ENCODE data around the gene NIPA2. TPM values are rescaled to one million over a fixed set of nuclear protein-coding genes. Genes with fewer than 3 reads are reported as not detected.
"Not testable (repeated sequence)": the region's sequence is repeated elsewhere in the genome, so short reads cannot be mapped to it uniquely, and the experiment has no call there.

NIPA2 gene
- 96.1 and 118 TPM in 2 replicates for total RNA-seq (2014; rRNA removed; shearing (Covaris generic))

DNA sequence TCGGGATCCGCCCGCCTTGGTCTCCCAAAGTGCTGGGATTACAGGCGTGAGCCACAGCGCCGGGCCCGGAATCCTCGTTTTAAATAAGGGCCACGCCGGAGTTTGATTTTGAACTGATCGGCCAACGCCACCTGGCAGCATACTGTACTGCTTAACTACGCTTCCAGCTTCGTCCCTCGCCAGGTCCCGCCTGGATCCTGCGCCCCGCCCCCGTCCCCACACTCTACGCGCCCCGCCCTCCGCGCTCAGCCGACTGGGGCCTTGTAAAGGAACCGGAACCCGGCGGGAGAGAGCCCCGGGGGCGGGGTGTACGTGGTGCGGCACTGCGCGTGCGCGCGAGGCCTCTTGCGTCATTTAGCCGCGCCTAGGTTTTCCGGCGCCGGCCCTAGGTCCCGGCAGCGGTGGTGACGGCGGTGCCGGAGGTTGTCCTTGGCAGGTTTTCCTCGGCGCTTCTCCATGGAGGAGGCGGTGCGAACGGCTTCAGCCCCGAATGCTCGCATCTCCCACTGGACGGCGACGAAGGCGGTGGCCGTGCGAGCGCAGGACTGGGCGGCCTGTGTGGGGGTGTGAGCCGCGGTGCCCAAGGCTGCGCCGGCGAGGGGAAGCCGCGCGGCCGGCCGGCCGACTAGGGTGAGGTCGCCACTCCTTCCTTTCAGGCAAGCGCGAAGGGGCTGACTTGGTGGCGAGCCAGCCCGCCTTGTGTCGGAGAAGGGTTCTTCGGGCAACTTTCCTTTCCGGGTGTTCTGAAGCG lies at the start of gene NIPA2:
TSS of gene NIPA2 (plus strand) at position 375 of the 751 bp plus-strand sequence. CDS start 13,066 bp downstream, outside the sequence.
- peak; percentile 95 for DNase-seq (ENCODE audit: low spot score)

DNA sequence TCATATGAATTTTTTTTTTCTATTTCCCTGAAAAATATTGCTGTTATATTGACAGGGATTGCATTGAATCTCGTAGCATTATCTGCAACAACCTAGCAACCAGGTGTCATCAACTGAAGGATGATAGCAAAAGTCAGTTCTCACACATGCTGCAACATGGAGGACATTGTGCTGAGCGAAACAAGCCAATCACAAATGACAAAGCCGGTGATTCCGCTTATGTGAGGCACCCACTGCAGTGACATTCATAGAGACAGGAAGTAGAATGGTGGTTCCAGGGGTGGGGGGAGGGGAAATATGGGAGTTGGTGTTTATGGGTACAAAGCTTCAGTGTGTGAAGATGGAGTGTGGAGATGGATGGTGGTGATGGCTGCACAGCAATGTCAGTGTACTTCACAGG lies 44.4 kb upstream of the NIPA2 start:
- no peak for DNase-seq (ENCODE audit: low spot score)

DNA sequence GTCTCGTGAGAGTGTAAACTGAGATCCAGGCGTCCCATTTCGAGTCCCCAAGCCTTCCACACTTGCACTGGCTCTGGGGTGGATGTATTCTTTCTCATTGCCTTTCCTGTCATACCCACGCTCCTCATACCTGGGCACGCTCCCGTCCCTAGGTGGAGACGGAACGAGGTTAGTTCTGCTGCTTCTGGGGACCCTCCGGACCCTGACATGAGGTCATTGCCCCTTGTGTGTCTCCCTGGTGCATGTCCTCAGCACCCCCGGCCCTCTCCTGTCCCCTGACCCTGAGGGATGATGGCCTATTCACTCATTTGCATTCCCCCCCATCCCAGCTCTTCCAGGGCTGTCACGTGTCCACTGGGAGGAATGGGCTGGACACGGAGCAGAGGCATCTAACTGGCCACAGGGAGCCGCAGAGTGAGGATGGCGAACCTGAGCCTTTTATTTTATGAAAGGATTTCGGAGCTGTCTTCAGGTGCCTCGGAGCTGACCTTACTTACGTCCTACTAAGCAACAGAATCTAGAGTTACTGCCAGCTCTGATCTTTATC lies 43.8 kb upstream of the NIPA2 start:
- DNase-seq (ENCODE audit: low spot score): no peak

DNA sequence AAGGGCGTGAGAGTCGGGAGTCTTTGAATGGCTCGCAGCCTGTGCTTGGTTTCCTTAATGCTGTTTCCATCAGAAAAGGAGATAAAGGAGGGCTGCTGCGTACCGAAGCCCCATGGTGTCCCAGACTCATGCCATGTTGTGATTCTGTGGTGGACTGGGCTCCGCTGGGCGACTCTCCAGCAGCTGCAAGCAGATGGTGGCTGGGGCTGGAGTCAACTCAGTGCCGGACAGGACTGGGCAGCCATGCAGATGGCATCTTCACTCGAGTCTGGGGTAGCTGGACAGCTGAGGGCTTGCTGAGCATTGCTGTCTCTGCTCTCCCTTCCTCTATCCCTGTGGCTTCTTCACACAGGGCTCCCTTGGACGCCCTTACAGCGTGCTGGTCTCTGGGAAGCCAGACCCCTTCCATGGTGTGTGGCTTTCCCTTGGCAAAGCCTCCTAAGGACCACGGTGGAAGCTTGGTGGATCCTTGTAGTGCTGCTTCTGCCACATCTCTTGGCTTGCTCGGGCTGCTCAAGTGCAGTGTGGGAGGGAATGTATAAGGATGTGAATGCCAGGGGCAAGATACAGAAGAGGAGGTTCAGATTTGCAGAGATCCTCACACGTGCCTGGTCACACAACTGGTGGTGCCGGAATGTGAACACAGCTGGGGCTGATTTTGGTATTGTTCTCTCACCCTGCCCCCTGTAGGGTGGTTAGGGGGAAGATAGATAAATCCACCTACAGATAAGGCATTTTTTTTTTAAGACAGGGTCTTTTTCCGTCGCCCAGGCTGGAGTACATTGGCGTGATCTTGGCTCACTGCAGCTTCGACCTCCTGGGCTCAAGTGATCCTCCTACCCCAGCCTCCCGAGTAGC lies 43.0 kb upstream of the NIPA2 start:
- no peak for DNase-seq (ENCODE audit: low spot score)

DNA sequence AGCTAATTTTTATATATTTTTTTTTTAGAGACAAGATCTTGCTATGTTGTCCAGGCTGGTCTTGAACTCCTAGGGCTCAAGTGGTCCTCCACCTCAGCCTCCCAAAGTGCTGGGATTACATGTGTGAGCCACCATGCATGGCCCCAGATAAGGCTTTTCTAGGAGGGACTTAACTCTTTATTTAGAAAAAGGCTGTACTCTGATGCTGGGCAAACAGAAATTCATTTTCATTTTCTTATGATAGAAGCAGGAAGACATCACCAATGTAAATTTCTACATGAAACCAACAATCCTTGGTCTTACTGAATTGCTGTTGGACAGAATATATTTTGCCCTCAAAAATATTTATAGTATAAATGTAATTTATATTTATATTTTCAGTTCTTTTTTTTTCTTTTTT lies 42.4 kb upstream of the NIPA2 start:
- no peak for DNase-seq (ENCODE audit: low spot score)

DNA sequence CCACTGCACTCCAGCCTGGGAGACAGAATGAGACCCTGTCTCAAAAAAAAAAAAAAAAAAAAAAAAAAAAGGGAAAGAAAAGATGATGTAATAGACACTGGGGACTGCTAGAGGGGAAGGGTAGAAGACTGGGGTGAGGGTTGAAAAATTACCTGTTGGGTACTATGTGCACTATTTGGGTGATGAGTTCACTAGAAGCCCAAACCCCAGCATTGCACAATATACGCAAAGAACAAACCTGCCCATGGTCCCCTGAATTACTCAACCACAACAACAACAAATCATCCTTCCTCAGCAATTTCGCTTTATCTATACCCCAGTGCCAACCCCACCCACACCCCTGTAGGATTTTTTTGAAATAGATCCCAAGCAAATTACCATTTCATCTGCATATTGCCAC lies 38.6 kb upstream of the NIPA2 start:
- DNase-seq (ENCODE audit: low spot score): no peak

DNA sequence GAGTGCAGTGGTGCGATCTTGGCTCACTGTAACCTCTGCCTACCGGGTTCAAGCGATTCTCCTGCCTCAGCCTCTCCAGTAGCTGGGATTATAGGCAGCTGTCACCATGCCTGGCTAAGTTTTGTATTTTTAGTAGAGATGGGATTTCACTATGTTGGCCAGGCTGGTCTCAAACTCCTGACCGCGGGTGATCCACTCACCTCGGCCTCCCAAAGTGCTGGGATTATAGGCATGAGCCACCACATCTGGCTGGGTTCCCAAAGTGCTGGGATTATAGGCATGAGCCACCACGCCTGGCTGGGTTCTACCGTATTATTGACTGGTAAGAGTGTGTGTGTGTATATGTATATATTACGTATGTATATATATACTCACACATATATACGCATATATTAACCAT lies 35.5 kb upstream of the NIPA2 start:
- not testable (repeated sequence) for DNase-seq (ENCODE audit: low spot score)

DNA sequence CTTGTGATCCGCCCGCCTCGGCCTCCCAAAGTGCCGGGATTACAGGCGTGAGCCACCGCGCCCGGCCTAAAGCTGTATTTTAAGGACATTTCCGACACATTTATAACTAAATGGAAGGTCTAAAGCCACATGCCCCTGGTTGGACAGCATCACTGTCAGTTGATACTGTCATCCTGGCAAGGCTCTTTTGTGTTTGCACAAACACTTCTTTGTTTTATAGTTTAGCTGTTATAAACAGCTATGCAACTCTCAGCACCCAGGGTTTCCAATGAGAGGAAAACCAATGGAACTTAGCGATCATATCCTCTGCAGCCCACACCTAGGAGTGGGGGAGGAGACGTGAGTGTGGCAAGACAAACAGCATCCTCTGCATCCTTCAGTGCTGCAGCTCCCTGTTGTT lies 32.3 kb upstream of the NIPA2 start:
- DNase-seq (ENCODE audit: low spot score): no peak

DNA sequence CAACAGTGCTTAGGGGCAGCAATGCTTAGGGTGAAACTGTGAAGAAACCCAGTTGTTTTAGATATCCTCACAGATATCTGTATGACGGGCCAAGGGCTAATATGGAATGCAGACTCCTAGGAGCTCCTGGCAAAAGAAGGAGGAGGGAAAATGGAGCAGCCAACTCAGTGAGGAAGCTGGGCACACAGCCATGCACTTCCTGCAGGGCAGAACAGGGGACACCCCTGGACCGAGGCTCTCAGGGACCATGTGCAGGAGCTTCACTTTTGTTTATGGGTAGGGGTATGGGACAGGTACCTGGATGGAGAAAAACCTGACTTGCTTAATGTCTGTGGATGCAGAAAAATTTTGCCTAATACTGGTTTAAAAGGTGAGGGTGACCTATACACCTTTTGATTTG lies 31.8 kb upstream of the NIPA2 start:
- DNase-seq (ENCODE audit: low spot score): no peak

DNA sequence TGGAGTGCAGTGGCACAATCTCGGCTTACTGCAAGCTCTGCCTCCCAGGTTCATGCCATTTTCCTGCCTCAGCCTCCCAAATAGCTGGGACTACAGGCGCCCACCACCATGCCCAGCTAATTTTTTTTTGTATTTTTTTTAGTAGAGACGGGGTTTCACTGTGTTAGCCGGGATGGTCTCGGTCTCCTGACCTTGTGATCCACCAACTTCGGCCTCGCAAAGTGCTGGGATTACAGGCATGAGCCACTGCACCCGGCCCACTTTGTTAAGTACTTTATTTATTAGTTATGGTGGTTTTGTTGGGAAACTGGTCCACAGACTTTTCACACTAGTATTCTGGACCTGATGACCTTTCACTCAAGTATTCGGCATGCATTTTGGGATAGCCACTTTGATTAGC lies 30.6 kb upstream of the NIPA2 start:
- DNase-seq (ENCODE audit: low spot score): not testable (repeated sequence)

DNA sequence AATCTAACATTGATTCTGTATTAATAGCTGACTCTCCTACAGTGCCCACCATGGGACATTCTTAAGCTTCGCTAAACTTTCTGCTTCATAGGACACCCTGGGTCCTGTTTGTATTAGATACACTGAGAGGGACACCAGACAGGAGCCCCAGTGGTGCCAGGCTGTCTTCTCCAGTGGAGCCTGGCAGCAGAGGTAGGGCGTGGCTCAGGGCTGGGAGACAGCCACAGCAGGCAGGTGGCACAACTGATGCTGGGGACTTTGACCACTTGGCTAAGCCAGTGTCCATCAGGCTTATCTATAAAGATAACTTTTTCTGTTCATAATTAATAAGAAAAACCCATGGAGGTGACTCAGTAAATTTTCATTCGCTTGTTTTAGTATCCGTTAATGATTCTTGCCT lies 30.2 kb upstream of the NIPA2 start:
- no peak for DNase-seq (ENCODE audit: low spot score)

DNA sequence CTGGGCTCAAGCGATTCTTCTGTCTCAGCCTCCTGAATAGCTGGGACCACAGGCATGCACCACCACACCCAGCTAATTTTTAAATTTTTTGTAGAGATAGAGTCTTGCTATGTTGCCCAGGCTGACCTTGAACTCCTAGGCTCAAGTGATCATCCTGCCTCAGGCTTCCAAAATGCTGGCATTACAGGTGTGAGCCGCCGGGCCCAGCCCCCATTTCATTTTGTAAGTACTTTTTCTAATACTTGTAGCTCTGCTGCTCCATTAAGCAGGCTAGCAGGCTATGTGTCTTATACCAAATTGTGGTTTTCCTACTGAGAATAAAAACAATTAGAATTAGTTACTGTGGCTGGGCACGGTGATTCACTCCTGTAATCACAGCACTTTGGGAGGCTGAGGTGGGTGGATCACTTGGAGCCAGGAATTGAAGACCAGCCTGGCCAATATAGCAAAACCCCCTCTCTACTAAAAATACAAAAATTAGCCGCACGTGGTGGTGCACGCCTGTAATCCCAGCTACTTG lies 29.6 kb upstream of the NIPA2 start:
- no peak for DNase-seq (ENCODE audit: low spot score)

DNA sequence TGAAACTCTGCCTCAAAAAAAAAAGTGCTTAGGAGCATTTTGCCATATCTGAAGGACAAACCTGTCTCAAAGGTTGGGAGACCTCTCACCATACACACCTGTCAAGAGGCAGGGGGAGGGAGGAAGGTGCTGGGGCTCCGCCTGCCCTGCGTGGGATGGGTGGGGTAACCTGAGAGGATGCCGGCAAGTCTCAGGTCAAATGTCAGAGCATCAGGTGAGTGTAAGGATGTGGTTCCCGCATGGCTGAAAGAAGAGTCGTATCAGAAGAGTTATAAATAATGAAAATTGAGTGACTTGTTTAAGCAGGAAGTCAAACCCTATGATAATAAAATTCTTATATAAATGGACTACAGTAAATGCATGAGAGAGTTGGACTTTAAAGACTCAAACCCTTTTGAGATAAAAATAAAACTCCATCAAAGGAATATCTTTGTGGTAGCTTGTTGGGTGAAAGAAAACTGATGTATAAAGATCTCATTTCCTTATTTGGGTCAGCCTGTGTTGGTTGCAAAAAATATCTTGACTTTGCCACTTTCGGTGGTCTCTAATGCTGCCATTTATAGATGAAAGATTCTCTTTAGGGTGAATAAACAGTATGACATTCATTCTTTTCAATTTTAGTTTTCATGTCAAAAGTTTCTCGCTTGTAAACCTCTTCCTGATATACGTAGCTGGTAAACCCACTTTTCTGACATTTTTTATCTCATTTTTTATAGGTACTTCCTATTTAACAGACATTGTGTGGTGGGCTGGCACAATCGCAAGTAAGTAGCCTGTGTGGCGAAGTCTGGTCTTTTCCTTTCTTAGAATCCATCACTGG lies 28.2 kb upstream of the NIPA2 start:
- DNase-seq (ENCODE audit: low spot score): no peak

DNA sequence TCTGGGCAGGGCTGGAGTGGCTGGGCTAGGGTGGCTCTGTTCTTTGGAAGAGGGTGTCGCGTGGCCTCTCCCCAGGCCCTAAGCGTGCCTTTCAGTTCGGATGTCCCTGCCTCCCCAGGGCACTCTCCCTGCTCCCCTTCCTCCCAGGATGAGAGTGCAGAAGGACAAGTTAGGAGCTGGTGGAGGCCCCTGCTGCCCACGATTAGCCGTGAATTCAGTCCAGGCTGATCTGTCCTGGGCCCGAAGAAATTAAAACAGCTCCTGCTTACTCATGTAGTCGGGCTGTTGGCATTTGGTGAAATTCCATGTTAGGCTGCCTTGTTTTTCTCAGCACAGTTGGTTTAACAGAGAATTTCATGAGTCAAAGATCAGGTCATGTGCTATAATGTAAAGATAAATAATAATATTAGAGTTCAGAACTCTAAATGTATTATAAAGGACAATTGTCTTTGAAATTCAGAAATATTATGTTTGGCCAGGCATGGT lies 27.6 kb upstream of the NIPA2 start:
- DNase-seq (ENCODE audit: low spot score): no peak

DNA sequence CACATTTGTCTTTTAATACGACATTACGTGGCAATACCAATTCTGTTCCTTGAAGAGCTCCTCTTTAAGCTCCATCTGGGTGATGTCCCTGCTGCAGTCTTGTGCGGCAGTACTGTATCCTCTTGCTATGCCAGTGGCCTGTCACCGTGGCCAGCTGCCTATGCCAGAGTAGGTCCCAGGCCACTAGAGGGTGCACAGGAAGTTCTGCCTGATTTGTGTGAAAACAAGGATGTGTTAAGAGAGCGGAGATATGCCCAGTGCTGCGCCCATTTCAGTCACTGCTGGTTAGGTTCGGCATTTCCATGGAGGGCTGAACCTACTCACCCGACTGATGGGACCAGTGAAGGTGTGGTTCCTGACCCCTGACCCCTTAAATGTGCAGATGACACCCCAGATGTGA lies 26.8 kb upstream of the NIPA2 start:
- DNase-seq (ENCODE audit: low spot score): peak; percentile 8

DNA sequence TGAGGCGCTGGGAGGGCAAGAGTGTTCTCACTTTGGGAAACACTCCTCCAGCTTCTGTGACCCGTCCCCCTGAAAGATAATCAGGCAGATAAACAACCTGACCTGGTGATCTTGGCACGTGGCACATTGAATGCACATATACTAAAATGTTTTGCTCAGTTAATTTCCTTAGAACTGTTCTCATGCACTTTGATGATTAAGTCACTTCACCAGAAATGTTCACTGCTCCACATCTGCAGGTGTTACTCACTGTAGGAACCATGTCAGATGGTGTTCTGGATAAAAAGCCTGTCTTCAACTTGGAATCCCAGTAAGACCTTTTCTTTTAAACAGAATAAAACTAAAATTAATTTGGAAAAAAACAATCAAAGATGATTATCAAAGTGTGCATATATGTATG lies 24.6 kb upstream of the NIPA2 start:
- no peak for DNase-seq (ENCODE audit: low spot score)

DNA sequence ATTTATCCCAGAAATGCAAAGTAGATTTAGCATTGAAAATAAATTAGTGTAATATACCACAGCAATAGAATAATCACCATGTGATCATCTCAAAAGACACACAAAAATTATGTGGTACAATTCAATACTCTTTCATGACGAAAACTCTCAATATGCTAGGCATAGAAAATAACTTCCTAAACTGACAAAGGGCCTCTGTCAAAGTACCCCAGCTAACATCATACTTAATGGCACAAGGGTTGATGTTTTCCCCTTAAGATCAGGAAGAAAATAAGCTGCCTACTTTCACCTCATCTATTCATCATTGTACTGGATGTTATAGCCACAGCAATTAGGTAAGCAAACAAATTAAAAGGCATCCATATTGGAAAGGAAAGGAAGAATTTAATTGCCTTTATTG lies 22.7 kb upstream of the NIPA2 start:
- no peak for DNase-seq (ENCODE audit: low spot score)

DNA sequence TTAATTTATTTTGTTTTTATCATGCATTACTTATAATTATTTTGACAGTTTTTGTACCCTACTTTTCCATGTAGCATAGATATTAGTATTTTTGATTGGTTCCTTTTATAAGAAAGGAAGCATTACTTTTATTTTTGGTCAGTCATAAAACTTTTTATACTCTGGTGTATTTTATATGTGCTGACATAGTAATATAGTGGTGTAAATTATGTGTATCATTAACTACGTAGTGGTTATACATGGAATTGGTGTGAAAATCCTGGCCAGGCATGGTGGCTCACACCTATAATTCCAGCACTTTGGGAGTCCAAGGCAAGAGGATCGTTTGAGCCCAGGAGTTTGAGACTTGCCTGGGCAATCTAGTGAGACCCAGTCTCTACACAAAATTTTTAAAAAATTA lies 18.8 kb upstream of the NIPA2 start:
- no peak for DNase-seq (ENCODE audit: low spot score)

DNA sequence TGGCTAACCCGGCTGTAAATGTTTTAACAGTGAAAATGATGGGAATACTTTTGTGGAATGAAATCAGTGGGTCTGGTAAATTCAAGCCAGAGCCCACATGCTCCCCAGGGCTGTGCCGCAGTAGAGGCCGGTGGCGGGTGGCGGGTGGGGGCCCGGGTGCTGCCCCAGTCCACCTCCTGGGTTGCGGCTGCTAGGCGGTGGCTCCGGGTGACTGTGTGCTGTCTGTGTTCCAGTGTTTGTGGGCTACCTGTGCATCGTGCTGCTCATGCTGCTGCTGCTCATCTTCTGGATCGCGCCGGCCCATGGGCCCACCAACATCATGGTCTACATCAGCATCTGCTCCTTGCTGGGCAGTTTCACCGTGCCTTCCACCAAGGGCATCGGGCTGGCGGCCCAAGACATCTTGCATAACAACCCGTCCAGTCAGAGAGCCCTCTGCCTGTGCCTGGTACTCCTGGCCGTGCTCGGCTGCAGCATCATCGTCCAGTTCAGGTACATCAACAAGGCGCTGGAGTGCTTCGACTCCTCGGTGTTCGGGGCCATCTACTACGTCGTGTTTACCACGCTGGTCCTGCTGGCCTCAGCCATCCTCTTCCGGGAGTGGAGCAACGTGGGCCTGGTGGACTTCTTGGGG lies 14.9 kb upstream of the NIPA2 start:
- DNase-seq (ENCODE audit: low spot score): no peak

DNA sequence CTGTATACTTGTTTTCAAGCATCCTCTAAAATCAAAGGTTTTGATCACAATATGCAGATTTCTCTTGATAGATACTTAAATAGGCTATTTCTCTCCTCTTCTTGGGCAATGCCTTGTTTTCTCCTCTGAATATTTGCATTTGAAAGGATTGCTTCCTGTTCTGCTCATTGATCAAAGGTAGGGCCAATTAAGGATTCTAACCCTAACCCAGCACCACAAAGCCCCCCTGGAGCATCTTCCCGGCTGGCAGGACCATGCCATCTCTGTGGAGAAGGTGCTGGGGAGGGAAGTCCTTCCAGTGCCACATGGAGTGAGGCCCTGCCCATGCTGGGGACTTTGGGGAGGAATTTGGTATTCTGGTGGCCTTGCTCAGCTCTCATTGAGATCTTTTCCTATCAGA lies 11.3 kb upstream of the NIPA2 start:
- DNase-seq (ENCODE audit: low spot score): no peak

DNA sequence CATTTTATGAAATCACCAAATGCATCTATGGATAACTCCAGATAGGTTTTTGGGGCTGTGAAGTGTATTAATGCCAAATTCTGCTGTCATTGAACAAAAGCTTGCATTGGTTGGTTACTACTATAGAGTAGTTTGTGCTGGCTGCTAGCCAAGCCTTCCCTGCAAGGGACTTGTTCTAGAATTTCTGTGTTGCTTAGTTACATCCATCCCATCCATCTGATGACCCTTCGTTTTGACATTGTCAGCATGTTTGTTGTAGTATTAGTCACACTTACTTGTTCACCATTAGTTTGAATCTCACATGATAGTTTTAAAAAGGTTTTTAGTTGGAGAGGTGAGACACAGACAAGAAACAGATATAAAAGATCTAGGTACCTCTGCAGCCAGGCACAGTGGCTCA lies 7.0 kb upstream of the NIPA2 start:
- no peak for DNase-seq (ENCODE audit: low spot score)
